Stimulated activated CD8-positive, alpha-beta memory T cell treated with anti-CD3 and anti-CD28 coated beads, Interleukin-2, amount 100 ng/mL, for 48 hours (primary cell): ENCODE data around the gene CALHM3.
"Not testable (repeated sequence)": the region's sequence is repeated elsewhere in the genome, so short reads cannot be mapped to it uniquely, and the experiment has no call there.

ENCODE experiments used
- DNase-seq, 2 donors: peaks; one replicate each; pipeline ENCODE4 v3.0.0-alpha.2; 2020; ENCODE audit warnings: low read depth in 2 of 2

Gene CALHM3

GRCh38 chr10:103479135-103479534 lies at the start of gene CALHM3:
Gene CALHM3, minus strand, starts transcription at chr10:103479240. Its CDS starts 208 bp downstream, at chr10:103479032.
- DNase-seq, result no peak

GRCh38 chr10:103528549-103528948 lies 49.5 kb upstream of the CALHM3 start:
- no peak for DNase-seq

- not testable (repeated sequence) for DNase-seq
These were observed 48.4 kb upstream of the CALHM3 start for GRCh38 chr10:103527476-103527875.

- DNase-seq, result no peak
These were observed 46.9 kb upstream of the CALHM3 start for GRCh38 chr10:103525901-103526300.

GRCh38 chr10:103523683-103524082 lies 44.6 kb upstream of the CALHM3 start:
- no peak for DNase-seq

- DNase-seq, result not testable (repeated sequence)
These were observed 43.0 kb upstream of the CALHM3 start for GRCh38 chr10:103522006-103522405.

GRCh38 chr10:103519798-103520197 lies 40.8 kb upstream of the CALHM3 start:
- DNase-seq, result no peak

GRCh38 chr10:103517234-103518085 lies 38.4 kb upstream of the CALHM3 start:
- DNase-seq, result no peak

- no peak for DNase-seq
These were observed 35.2 kb upstream of the CALHM3 start for GRCh38 chr10:103514244-103514643.

- DNase-seq, result no peak
These were observed 34.5 kb upstream of the CALHM3 start for GRCh38 chr10:103513380-103514060.

GRCh38 chr10:103512591-103513379 lies 33.7 kb upstream of the CALHM3 start:
- no peak for DNase-seq

- DNase-seq, result no peak
These were observed 33.1 kb upstream of the CALHM3 start for GRCh38 chr10:103512166-103512565.

- no peak for DNase-seq
These were observed 32.0 kb upstream of the CALHM3 start for GRCh38 chr10:103510791-103511752.

- DNase-seq, result no peak
These were observed 31.1 kb upstream of the CALHM3 start for GRCh38 chr10:103510046-103510685.

GRCh38 chr10:103507235-103508191 lies 28.5 kb upstream of the CALHM3 start:
- no peak for DNase-seq

GRCh38 chr10:103506061-103506460 lies 27.0 kb upstream of the CALHM3 start:
- DNase-seq, result no peak

GRCh38 chr10:103504181-103504783 lies 25.2 kb upstream of the CALHM3 start:
- DNase-seq, result peak in 1 of 2 donors; percentile 29

- not testable (repeated sequence) for DNase-seq
These were observed 24.7 kb upstream of the CALHM3 start for GRCh38 chr10:103503777-103504176.
